PFSK-1 (cell line): ENCODE measurements around the gene ABCF2.

ENCODE experiments used
- FOXP2 ChIP-seq: optimal IDR thresholded peaks from 2 replicates; pipeline ENCODE3; 2011; ENCODE audit warnings: borderline replicate concordance, control low read depth, inconsistent platforms; ENCODE audit not compliant: insufficient read depth; ENCODE audit errors: extremely low read length, extremely low read depth
- POLR2AphosphoS5 ChIP-seq: IDR thresholded peaks from 2 replicates; pipeline ENCODE4 v1.6.1; 2012; ENCODE audit warnings: low read depth, mild to moderate bottlenecking, control low read depth, low read length, moderate library complexity
- SIN3A ChIP-seq: IDR thresholded peaks from 2 replicates; pipeline ENCODE4 v1.6.1; 2012; ENCODE audit warnings: mild to moderate bottlenecking, low read length, moderate library complexity, borderline replicate concordance; ENCODE audit not compliant: insufficient read depth
- TAF1 ChIP-seq: IDR thresholded peaks from 2 replicates; pipeline ENCODE4 v1.6.1; 2012; ENCODE audit warnings: low read length, control low read depth, borderline replicate concordance; ENCODE audit not compliant: insufficient read depth
- TF ChIP-seq, protein P1 (sequence below), 2 experiments: IDR thresholded peaks; 2 replicates each; pipeline versions ENCODE4 v1.6.1 to v1.8.0; 2011 to 2012; ENCODE audit warnings: low read depth in 2 of 2, low read length in 2 of 2, control low read depth in 1 of 2, inconsistent platforms in 1 of 2, mild to moderate bottlenecking in 1 of 2, moderate library complexity in 1 of 2; ENCODE audit not compliant: insufficient read depth in 1 of 2

The ABCF2 gene

DNA sequence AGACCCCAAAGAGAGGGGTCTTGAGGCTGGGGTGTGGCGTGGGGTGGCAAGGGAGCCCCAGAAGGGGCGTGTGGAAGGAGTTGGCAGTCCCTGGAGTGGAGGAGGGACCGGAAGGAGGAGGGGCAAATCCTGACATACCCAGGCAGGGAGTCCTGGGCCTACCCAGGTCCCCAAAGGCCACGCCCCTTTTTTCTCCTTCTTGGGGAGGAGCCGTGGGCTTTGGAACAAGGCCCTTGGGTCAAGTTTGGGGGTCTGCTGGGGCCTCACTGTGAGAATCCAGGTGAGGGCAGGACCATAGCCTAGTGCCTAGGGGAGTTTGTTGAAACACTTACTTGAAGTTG lies 22.7 kb upstream of the ABCF2 start:
- TF ChIP-seq SIN3A (no peak), TAF1 (no peak), POLR2AphosphoS5 (no peak), FOXP2 (no peak)
- TF ChIP-seq, protein P1, sequence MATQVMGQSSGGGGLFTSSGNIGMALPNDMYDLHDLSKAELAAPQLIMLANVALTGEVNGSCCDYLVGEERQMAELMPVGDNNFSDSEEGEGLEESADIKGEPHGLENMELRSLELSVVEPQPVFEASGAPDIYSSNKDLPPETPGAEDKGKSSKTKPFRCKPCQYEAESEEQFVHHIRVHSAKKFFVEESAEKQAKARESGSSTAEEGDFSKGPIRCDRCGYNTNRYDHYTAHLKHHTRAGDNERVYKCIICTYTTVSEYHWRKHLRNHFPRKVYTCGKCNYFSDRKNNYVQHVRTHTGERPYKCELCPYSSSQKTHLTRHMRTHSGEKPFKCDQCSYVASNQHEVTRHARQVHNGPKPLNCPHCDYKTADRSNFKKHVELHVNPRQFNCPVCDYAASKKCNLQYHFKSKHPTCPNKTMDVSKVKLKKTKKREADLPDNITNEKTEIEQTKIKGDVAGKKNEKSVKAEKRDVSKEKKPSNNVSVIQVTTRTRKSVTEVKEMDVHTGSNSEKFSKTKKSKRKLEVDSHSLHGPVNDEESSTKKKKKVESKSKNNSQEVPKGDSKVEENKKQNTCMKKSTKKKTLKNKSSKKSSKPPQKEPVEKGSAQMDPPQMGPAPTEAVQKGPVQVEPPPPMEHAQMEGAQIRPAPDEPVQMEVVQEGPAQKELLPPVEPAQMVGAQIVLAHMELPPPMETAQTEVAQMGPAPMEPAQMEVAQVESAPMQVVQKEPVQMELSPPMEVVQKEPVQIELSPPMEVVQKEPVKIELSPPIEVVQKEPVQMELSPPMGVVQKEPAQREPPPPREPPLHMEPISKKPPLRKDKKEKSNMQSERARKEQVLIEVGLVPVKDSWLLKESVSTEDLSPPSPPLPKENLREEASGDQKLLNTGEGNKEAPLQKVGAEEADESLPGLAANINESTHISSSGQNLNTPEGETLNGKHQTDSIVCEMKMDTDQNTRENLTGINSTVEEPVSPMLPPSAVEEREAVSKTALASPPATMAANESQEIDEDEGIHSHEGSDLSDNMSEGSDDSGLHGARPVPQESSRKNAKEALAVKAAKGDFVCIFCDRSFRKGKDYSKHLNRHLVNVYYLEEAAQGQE (IDR thresholded peaks at IDR 0.05; ENCODE audit: insufficient read depth in 1 of 2, low read depth in 2 of 2, low read length in 2 of 2), result no peak

DNA sequence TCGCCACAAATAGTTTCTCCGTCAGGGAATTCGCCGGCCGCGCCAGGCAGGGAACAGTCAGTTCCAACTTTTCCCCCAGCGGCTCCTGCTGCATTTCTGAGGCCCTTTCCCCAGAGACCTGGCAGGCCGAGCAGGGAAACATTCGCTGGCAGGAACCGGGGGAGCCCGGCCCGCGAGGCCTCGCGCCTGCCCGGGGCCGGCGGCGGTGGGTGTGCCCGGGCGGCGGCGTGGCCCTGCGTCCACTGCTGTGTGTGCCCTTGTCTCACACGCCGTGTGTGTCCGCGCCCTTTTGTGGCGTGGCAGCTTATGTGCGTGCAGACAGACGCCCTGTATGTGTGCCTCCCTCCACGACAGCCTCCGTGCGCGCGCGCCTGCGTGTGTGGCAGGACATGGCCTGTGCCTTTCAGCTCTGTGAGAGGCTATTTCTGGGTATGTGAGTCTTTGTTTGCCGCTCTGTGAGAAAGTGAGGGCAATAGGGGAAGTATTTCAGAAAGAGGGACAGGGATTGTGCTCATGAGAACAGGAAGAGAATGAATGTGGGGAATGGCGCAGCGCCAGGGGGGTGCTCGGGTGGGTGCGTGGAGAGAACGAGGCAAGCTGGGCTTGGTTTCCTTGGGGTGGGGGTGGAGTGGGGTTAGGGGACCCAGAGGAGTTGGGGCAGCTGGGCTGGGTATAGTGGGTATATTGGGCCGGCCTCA lies 22.2 kb upstream of the ABCF2 start:
- TF ChIP-seq FOXP2 (no peak), TAF1 (no peak), POLR2AphosphoS5 (no peak), SIN3A (no peak)
- TF ChIP-seq, protein P1 (IDR thresholded peaks at IDR 0.05; ENCODE audit: insufficient read depth in 1 of 2, low read depth in 2 of 2, low read length in 2 of 2), result no peak

DNA sequence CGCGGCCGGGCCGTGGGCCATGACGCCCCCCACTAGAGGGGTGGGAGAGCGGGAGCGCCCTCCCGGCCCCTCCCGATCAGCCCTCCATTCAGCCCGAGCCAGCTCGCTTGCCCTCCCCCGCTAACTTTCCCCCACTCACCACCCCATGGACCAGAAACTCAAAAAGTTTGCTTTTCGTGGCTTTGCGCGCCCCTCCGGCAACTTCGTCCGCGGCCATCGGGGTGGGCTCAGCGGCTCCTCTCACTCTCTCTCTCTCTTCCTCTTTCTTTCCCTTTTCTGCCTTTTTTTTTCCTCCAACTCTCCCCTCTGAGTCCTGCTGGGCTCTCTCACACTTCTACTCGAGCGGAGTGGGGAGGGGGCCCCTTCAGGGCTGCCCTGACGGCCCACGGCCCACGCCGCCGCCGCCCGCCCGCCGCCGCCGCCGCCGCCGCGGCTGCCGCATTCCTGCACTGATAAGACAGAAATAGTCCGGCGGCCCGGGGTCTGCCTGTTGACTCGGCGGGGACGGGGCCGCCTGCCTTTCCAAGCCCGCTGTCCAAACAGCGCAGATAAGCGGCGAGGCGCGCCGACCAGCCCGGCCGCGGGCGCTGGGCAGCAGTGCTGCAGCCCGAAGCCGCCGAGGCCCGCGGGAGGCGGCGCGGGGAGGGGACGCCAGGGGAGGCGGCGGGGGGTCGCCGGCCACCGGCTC lies 21.5 kb upstream of the ABCF2 start, which contains the start of gene SMARCD3:
Gene SMARCD3, minus strand, starts transcription at position 349 of the 688 bp plus-strand sequence. Its CDS starts 132 bp downstream, at position 217.
- TF ChIP-seq, protein P1 (IDR thresholded peaks at IDR 0.05; ENCODE audit: insufficient read depth in 1 of 2, low read depth in 2 of 2, low read length in 2 of 2), result no peak
- TF ChIP-seq POLR2AphosphoS5 (no peak), FOXP2 (no peak), SIN3A (no peak), TAF1 (no peak)

DNA sequence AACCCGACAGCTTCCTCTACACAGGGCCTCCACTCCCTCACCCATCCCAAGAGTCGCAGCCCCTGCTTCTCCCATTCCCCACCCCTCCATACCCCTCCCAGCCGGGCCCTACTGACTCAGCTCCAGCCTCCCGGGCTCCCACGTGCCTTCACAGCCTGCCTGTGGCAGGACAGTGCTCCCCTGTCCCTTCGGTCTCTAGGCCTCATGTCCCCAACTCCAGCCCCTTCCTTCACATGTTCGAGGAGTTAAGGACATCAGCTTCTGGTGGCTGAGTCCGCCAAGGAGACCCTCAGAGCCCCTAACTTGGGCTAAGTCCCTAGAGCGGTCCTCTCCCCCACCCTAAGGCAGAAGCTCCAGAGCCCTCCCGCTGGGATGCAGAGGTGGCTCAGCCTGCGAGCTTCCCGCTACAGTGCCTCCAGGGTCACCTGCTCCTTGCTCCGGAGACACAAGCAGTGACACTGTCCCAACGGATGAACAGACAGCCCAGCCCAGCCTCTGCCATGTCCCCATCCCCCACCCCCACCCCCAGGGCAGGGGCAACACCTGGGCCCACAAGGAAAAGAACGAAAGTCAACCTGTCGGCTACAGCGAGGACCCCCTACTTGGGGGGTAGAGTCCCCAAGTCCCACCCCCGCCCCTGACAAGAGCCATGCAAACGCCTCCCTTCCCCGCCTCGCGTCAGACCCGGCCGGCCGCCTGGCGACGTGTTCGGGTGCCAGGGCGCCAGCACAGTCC lies 20.8 kb upstream of the ABCF2 start:
- TF ChIP-seq, protein P1 (IDR thresholded peaks at IDR 0.05; ENCODE audit: insufficient read depth in 1 of 2, low read depth in 2 of 2, low read length in 2 of 2), result no peak
- TF ChIP-seq SIN3A (no peak), FOXP2 (no peak), TAF1 (no peak), POLR2AphosphoS5 (no peak)
